DOHH2 (cell line): ENCODE results near the gene CDCP1.

Experiments used
- H3F3A ChIP-seq: fragments of 200-600 bp; sonication (generic), shearing (Covaris generic); 2 replicates; pipeline ENCODE4 v1.6.0; 2016; ENCODE audit warnings: antibody characterized with exemption, mild to moderate bottlenecking; ENCODE audit not compliant: control insufficient read depth, insufficient read depth
- H3K27ac ChIP-seq: fragments of 200-600 bp; sonication (generic); 2 replicates; pipeline ENCODE4 v1.5.1; 2014; ENCODE audit warnings: low read depth, mild to moderate bottlenecking, low read length, moderate library complexity
- H3K27me3 ChIP-seq: fragments of 200-600 bp; sonication (generic); 2 replicates; pipeline ENCODE4 v1.6.1; 2014; ENCODE audit warnings: mild to moderate bottlenecking, low read length, mixed read lengths; ENCODE audit not compliant: control insufficient read depth
- H3K36me3 ChIP-seq: fragments of 200-600 bp; sonication (generic); 2 replicates; pipeline ENCODE4 v1.6.1; 2014; ENCODE audit warnings: mild to moderate bottlenecking, low read length, moderate library complexity, mixed read lengths; ENCODE audit not compliant: control insufficient read depth
- H3K4me1 ChIP-seq: fragments of 200-600 bp; sonication (generic); 2 replicates; pipeline ENCODE4 v1.6.1; 2014; ENCODE audit warnings: mild to moderate bottlenecking, low read length, mixed read lengths; ENCODE audit not compliant: control insufficient read depth
- H3K4me2 ChIP-seq: fragments of 200-600 bp; sonication (generic); 2 replicates; pipeline ENCODE4 v1.6.0; 2014; ENCODE audit warnings: mild to moderate bottlenecking, low read length, moderate library complexity
- H3K4me3 ChIP-seq: fragments of 200-600 bp; sonication (generic); 2 replicates; pipeline ENCODE4 v1.5.1; 2014; ENCODE audit warnings: mild to moderate bottlenecking, low read length, mixed read lengths
- H3K79me2 ChIP-seq: fragments of 200-600 bp; sonication (generic); 2 replicates; pipeline ENCODE4 v1.6.1; 2014; ENCODE audit warnings: mild to moderate bottlenecking, low read length, mixed read lengths; ENCODE audit not compliant: control insufficient read depth
- H3K9me2 ChIP-seq: fragments of 200-600 bp; sonication (generic); replicated peaks from 2 replicates; pipeline ENCODE4 v1.6.1; 2014; ENCODE audit warnings: mild to moderate bottlenecking, low read length, mixed read lengths; ENCODE audit not compliant: control insufficient read depth
- H3K9me3 ChIP-seq: fragments of 200-600 bp; sonication (generic); 2 replicates; pipeline ENCODE4 v1.6.1; 2014; ENCODE audit warnings: antibody characterized with exemption, low read length, mixed read lengths; ENCODE audit not compliant: control insufficient read depth, insufficient read depth
- H4K20me1 ChIP-seq: fragments of 200-600 bp; sonication (generic); 2 replicates; pipeline ENCODE4 v1.6.0; 2014; ENCODE audit warnings: low read depth, mild to moderate bottlenecking, antibody characterized with exemption, low read length, moderate library complexity; ENCODE audit not compliant: control insufficient read depth, insufficient read depth
- EZH2phosphoT487 ChIP-seq: fragments of 200-600 bp; sonication (generic); IDR thresholded peaks from 2 replicates; pipeline ENCODE4 v1.6.1; 2017; ENCODE audit warnings: borderline replicate concordance, mild to moderate bottlenecking, antibody characterized with exemption, low read length, moderate library complexity, mixed read lengths
- TF ChIP-seq, protein P1 (sequence below): fragments of 200-600 bp; sonication (generic); IDR thresholded peaks from one replicate; pipeline ENCODE4 v1.5.1; 2014; ENCODE audit warnings: antibody characterized with exemption, mild to moderate bottlenecking, low read depth, low read length; ENCODE audit not compliant: poor library complexity, severe bottlenecking

The CDCP1 gene

GRCh38 chr3:45176912-45177311 is 30.7 kb upstream of the CDCP1 start:
- H3K79me2 ChIP-seq: no peaks in the 10 kb centered on the region
- H3K36me3 ChIP-seq: no peaks in the 10 kb centered on the region
- no peaks in the 10 kb centered on the region for H3F3A ChIP-seq
- no peak overlapping the region for H3K27ac ChIP-seq
- no peaks in the 10 kb centered on the region for H3K9me2 ChIP-seq
- no peak overlapping the region for H3K4me3 ChIP-seq
- H4K20me1 ChIP-seq: no peaks in the 10 kb centered on the region
- no peaks in the 10 kb centered on the region for H3K4me1 ChIP-seq
- no peak overlapping the region for H3K4me2 ChIP-seq
- no peak for TF ChIP-seq EZH2phosphoT487
- TF ChIP-seq, protein P1, sequence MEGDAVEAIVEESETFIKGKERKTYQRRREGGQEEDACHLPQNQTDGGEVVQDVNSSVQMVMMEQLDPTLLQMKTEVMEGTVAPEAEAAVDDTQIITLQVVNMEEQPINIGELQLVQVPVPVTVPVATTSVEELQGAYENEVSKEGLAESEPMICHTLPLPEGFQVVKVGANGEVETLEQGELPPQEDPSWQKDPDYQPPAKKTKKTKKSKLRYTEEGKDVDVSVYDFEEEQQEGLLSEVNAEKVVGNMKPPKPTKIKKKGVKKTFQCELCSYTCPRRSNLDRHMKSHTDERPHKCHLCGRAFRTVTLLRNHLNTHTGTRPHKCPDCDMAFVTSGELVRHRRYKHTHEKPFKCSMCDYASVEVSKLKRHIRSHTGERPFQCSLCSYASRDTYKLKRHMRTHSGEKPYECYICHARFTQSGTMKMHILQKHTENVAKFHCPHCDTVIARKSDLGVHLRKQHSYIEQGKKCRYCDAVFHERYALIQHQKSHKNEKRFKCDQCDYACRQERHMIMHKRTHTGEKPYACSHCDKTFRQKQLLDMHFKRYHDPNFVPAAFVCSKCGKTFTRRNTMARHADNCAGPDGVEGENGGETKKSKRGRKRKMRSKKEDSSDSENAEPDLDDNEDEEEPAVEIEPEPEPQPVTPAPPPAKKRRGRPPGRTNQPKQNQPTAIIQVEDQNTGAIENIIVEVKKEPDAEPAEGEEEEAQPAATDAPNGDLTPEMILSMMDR: no peak
- H3K9me3 ChIP-seq: no peaks in the 10 kb centered on the region
- no peaks in the 10 kb centered on the region for H3K27me3 ChIP-seq

DNA sequence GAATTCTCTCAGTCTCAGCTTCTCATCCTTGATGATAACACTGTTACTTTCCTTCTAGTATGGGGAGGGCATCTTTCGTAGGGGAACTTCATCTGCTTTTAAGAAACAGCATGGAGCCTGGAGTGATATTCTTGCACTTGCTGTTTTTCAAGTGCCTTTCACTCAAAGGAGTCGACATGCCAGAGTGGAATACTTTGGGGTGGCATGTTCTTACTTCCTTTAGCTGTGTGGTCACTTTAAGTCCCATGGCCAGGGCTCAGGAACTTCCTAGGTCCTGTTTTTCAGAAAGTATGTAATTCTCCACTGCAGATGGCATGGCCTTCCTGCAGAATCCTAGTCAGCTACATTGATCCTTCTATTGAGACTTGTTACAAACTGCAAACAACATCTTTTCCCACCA is 28.1 kb upstream of the CDCP1 start:
- Histone ChIP-seq H3K9me3 (no peaks in the 10 kb centered on the region), H3K27me3 (no peaks in the 10 kb centered on the region), H3K79me2 (no peaks in the 10 kb centered on the region), H3K4me3 (no peak overlapping the region), H3K36me3 (no peaks in the 10 kb centered on the region), H4K20me1 (no peaks in the 10 kb centered on the region), H3K4me2 (no peak overlapping the region), H3K27ac (no peak overlapping the region), H3F3A (no peaks in the 10 kb centered on the region), H3K9me2 (no peaks in the 10 kb centered on the region), H3K4me1 (no peaks in the 10 kb centered on the region)
- no peak for TF ChIP-seq EZH2phosphoT487
- TF ChIP-seq, protein P1: no peak

- H3K36me3 ChIP-seq: no peaks in the 10 kb centered on the region
- no peak overlapping the region for H3K27ac ChIP-seq
- no peaks in the 10 kb centered on the region for H3K4me1 ChIP-seq
- no peaks in the 10 kb centered on the region for H3K9me2 ChIP-seq
- TF ChIP-seq, protein P1: no peak
- no peak for TF ChIP-seq EZH2phosphoT487
- no peaks in the 10 kb centered on the region for H3F3A ChIP-seq
- no peaks in the 10 kb centered on the region for H3K9me3 ChIP-seq
- no peak overlapping the region for H3K4me2 ChIP-seq
- H4K20me1 ChIP-seq: no peaks in the 10 kb centered on the region
- H3K27me3 ChIP-seq: no peaks in the 10 kb centered on the region
- no peak overlapping the region for H3K4me3 ChIP-seq
- no peaks in the 10 kb centered on the region for H3K79me2 ChIP-seq
Measured at GRCh38 chr3:45173776-45174175, 27.6 kb upstream of the CDCP1 start.

DNA sequence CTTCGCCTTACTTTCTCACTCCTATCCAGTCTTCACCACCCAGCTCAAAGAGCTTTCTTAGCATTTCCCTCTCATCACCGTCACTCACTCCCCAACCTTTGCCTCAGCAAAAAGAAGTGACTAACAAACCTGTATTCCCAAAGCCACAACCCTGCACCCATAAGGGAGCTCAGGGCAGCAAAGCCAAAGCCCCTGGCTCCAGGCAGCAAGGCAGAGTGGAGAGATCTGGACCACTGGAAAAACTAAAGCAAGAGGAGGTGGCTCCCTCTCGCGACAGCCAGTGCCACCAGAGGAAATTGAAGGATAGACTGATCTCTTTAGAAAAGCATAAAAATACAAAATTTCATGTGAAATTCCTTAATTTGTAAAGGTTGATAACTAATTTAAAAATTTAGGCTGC is 25.1 kb upstream of the CDCP1 start:
- Histone ChIP-seq H3K36me3 (no peaks in the 10 kb centered on the region), H3K27ac (no peak overlapping the region), H3K4me1 (no peaks in the 10 kb centered on the region), H3K79me2 (no peaks in the 10 kb centered on the region), H3K9me2 (no peaks in the 10 kb centered on the region), H4K20me1 (no peaks in the 10 kb centered on the region), H3F3A (no peaks in the 10 kb centered on the region), H3K27me3 (peaks cover 23% of the 10 kb centered on the region), H3K9me3 (no peaks in the 10 kb centered on the region), H3K4me2 (no peak overlapping the region), H3K4me3 (no peak overlapping the region)
- TF ChIP-seq, protein P1: no peak
- TF ChIP-seq EZH2phosphoT487: no peak
